Measurements from ENCODE around the gene OSBPL5.
"Not testable (repeated sequence)": the region's sequence is repeated elsewhere in the genome, so short reads cannot be mapped to it uniquely, and the experiment has no call there.

Gene OSBPL5

DNA sequence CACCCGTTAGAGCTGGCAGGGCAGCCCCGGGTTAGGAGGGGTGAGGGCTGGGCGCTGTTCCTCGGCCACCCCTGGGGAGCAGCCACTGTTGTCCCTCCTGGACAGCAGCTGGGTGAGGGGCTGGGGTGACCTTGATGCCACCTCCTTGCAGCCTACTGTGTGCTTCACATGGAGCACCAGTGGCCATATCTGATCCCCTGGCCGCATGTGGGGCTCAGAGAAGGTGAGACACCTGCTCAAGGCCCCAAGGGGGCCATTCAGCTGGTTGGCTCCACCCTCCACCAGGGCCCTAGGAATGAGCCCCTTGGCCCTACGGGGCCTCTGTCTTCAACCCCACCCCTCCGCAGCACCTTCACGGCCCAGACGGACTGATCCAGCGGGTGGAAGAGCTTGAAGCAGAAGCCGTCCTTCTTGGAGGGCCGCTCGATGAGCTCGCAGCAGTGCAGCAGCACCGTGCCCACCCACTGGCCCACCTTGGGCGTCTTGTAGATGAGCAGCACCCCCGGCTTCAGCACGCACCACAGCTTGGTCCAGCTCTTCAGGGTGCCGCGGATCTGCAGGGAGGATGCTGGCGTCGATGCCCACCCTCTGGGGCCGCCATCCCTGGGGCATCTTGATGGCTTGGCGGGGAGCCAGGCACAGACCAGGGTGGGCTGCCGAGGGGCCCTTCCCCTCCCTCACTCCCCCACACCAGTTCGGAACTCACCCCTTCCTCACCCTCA is 44.9 kb downstream of the OSBPL5 start:
- no peak for DNase-seq

DNA sequence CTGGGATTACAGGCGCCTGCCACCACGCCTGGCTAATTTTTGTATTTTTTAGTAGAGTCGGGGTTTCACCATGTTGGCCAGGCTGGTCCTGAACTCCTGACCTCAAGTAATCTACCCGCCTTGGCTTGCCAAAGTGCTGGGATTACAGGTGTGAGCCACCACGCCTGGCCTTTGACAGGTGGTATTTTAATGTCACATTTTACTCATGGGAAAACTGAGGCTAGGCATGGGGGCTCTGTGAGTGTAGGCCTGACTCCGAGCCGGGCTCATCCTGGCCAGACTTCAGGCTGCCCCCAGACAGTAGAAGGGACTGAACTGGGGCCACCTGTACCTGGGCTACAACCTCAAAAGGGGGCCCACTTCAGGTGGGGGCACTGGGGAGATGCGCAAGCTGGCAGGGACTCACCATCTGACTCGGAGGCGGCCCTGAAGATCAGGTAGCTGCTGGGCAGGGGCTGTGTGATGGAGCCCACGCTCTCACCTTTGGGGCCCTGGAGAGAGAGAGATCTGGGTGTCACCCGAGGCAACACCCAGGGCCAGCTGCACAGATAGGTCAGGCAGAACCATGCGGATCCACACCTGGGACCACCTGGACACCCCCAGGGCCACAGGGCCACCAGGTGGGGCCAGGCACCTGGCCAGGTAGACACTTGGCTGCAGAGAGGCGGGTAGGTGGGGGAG is 45.8 kb downstream of the OSBPL5 start:
- no peak for DNase-seq

DNA sequence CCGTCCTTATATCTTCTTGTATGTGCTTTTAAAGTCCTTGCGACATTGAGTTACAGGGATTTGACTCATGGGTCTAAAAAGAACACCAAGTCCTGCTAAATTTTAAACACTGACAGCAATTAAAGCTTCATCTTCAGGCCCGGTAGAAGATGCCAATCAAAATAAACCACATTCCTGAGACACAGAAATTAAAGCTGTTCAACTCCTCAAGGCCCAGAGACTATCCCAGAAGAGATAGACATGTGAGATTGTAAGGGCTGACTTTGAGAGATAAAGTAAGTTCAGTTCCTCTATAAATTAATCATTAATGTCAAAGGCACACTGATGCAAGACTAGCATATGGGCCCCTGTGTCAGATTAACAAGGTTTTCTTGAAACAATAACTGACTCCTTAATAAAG is 49.8 kb downstream of the OSBPL5 start:
- DNase-seq = no peak

DNA sequence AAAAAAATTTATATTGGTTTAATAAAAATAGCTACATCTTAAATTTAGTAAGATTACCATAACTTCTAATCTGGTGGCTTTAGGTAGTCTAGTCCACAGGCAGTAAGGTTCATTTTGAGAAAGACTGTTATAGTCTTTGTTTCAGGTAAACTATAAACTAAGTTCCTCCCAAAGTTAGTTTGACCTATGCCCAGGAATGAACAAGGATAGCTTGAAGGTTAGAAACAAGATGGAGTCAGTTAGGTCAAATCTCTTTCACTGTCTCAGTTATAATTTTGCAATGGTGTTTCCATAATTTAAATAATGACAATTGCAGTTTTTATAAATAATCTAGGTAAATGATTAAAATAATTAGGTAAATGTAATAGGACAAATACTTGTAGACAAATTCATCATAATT is 51.4 kb downstream of the OSBPL5 start:
- not testable (repeated sequence) for DNase-seq

DNA sequence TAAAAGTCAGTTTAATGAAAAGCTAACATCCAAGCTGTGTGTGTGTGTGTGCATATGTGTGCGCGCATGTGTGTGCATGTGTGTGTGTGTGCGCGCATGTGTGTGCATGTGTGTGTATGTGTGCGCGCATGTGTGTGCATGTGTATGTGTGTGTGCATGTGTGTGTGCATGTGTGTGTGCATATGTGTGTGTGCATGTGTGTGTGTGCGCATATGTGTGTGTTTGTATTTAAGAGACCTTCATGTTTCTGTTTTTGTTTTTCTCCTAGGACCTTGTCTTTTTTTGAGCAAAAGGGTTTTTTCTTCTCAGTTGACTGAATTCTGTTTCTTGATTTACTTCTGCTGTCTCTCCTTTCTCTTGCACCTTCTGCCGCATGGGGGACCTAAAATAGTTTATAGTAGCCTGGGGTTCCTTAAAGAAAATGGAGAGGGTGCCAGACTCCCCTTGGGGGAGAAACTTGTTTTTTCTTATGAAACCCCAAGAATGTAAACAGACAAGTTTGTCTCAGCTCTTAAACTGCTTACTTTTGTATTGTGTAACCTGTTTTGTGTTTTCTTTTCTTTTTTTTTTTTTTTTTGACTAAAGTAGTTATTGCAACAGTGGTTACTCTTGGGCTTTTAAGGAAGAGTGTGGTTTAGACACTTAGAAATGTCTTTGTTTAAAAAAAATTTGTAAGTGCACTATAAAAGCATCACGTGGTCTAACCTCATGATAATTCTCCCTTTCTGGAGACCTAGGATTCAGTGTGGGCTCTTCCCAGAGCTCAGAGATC is 53.0 kb downstream of the OSBPL5 start:
- no peak for DNase-seq

DNA sequence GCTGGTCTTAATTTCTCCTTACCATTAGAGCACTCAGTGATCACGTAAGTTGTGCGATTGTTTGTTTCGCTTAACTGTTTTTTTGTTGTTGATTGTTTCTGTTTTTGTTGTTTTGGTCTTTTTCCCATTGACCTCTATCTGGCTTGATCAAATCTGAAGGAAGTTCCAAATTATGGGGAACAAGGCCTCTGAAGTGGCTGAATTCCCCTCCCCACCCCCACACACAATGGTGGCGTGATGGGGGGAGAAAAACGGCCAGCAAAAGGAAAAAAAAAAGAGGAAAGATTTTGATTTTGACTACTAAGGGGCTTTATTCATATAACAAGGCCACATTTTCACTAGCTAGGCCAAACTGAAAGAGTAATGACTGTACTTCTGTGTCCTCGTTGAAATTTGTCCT is 53.6 kb downstream of the OSBPL5 start:
- no peak for DNase-seq

DNA sequence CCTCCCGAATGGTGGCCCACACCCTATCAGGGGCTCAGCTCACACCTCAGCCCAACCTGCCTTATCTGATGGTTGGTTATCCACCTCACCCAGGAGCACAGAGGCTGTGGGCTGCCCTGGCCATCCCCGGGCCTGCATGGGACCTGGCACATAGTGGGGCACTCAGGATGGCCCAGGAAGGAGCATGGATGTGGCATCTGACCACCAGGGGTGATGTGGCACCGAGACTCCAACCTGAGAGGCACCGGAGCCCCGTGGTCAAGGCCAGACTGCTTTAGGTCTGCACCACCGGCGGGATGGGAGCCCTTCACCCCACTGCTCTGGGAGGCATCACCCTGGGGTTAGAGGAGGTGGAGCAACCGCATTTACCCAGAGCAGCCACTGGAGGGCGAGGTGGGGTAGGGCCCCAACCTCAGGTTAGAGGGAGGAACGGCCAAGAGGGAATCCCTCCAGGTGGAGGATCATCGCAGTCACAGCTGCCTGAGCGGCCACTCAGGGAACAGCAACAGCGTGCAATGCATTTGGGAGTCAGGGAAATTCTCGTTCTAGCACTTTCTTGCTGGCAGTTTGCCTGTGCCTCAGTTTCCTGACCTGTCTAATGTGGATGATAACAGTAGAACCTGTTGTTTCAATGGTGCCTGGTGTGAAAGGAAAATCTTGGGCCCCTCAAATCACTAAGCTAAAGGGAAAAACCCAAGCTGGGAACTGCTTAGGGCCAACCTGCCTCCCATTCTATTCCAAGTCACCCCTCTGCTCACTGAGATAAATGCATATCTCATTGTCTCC is 55.0 kb downstream of the OSBPL5 start:
- DNase-seq = no peak

DNA sequence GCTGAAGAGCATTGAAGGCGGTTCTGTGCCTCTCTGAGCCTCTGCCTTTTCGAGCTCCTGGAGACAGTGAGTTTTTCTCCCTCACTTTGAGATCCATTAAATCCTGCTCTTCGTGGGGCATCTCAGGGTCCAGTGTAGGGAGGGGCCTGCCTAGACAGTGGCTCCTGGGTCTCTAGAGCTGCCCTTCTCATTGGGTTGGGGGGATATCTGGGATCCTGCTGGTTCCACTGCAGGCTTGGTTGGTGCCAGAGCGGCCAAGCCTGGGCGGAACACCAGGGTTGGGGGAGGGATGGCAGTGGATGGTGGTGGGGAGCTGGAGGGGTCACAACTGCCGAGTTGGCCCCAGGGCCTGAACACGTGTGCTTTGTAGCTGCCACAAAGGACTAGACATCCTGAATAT is 55.7 kb downstream of the OSBPL5 start:
- DNase-seq = no peak

DNA sequence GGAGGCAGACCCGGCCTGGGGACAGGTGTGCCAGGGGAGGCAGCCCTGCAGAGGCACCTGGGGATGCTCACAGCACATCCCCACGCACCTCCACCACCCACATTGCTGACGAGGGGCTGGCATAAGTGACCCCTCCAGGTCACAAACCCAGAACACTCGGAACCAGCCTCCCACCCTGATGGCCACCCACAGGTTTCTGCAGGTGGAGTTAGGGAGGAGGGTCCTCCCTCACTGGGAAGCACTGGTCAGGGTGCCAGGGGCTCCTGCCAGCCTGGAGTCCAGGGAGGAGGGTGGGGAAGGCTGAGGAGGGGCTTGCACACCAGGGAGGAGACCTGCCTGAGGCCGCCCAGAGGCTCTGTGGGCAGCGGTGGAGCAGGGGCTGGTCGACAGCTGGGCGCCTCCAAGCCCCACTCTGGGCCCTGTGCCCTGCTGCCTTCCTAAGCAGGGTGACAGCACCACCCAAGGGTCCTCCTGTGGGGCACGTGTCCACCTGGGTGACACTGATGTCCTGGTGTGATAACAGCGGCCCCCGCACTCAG is 56.9 kb downstream of the OSBPL5 start:
- no peak for DNase-seq

DNA sequence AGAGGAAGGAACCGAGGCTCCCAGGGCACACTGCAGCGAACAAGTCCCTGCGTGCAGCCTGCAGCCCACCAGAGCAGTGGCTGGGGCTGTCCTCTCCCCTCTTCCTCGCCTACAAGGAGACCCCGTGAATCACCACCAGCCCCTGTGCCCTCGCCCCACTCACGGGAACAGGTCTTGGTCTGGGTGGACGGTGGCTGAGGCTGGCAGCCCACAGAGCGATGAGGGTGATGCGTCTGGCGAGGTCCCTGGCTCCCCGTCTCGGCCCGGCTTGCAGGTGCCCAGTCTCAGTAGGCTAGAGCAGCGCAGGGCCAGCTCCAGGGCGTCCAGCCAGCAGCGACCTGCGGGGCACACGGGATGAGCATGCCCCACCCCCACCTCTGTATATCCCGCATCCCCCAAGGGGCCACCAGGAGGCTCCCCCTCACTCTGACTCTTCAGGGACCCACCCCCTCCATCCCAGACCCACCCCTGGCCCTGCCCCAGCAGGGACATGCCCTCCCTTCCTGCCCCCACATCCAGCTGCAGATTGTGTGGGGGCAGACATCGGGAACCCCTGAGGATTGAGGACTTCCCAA is 57.4 kb downstream of the OSBPL5 start:
- DNase-seq = no peak

DNA sequence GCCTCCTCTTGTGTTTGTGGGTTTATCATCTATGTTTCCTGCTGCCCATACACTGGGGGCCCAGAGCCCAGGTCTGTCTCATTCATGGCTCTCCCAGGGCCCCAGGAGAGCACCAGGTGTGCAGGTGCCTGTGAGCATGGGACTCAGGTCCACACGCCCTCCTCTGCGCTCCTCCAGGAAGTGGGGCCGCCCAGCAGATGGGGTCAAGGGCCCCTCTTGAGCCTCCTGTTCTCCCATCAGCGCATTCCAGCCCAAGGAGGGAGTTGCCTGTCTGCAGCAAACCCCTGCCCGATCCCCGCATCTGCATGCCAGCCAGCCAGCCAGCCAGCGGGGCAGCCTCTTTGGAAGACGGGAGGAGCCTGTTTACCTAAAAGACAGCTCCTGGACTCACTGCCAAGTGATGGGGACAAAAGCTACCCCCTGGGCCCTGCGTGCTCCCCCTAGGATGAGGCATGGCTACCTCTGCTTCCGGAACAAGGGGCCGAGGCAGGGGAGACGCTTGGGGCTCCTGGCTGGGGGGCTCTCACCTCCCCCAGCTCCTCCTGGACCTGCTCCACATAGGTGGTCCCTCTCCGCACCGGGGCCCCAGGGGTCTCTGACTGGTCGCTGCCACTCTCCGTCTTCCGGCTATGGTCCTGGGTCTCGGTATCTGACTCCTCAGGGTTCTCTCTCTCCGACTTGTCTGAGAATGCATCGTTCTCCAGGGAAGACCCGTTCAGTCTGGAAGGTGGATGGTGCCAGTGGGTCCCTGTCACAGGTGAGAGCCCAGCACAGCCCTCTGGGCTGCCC is 58.2 kb downstream of the OSBPL5 start:
- DNase-seq = no peak

DNA sequence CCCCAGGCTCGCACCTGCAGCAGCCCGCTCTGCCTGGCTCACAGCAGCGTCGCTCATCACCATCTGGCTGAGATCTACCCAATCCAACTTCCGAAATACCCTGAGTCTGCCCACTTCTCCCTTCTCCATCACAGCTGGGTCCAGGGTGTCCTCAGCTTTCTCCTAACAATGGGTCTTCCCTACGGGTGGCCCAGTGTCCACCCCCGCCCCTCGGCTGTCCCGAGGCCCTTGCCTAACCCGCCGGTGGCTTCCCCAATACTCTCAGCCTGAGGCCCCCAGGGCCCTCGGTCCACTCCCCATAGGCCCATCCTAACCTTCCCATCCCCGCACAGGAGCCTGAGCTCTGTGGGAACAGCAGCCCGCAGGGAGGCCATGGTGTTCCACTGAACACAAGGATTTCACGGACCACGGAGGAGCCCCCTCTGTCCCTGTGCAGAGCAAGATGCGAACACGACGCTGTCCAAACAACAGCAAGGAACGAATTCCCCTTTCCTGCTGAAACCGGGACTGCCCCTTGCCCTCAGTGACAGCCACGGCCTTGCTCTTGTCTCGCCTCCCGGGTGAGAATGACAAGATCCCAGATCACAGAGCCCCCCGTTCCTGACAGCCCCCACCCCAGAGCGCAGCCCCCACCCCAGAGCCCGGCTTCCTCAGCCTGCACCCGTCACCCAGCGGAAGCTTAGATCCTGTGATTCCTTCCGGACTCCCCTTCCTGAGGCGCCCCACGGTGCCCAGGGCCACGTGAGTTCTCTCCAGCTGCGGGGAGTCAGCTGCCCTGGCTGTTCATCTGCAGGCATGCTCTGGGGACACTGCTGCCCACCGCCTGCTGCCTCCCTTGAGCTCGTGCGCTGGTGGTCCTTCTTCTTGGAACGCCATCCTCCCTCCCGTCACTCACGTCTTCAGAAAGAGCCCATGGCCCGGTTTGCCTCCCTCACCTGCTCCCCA is 59.0 kb downstream of the OSBPL5 start:
- no peak for DNase-seq

DNA sequence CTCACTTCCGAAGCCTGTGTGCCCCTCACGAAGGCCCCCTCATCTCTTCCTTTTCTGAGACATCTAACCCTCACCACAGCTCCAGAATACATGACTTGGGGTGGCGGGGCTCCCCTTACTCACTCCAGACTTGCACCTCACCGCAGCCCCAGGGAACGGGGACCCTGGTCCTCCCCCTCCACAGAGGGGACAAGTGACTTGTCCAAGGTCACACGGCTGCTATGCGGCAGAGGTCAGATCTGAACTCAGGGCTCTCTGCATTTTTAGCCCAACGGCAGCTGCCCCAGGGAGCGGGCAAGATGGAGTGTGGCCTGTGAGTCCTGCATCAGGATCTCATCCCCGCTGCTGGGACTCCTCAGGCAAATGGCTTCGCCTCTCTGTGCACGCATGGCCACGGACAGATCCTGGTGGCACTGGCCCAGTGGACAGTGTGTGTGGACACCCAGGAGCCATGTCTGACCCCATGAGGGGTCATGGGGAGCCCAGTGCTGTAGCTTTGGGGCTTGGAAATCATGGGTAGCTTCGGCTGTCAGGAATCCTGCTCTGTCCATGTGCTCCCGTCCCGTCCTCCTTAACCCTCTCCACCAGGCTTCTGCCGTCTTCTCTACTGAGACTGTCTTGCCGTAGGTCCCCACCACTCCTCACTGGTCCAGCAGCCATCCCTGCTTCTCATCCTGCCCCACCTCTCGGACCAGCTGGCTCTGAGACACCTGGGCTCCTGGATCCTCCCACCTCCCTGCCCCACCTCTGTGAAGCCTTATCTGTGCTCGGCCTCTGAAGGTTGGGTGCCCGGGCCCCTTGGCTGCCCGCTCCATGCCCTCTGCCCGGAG is 59.9 kb downstream of the OSBPL5 start:
- DNase-seq = no peak

DNA sequence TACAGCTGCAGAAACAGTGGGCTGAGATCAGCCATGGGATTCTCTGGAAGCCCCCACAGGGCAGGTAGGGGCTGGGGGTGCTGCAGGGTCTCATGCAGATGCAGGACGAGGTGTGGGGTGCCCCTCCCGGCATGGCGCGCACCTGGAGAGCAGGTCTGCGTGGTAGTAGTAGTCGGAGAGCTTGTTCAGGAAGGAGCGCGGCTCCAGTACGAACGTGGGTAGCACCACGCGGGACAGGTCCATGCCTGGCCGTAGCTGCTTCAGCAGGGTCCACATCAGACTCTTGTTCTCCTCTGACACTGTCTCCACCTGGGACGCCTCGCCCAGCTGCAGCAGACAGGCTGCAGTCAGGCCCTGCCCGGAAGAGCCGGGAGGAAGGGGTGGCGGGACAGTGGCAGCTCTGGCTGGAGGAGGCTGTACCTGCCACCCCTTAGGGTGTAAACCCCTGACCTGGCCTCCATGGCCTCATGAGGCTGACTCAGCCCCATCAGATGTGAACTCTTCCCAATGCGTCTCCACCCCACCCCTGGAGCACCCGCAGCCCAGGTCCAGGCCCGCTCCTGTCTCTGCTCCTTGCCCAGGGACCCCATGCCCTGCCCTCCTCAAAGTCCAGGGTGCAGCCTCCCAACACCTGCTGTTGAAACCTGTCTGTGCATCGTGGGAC is 60.9 kb downstream of the OSBPL5 start:
- no peak for DNase-seq

DNA sequence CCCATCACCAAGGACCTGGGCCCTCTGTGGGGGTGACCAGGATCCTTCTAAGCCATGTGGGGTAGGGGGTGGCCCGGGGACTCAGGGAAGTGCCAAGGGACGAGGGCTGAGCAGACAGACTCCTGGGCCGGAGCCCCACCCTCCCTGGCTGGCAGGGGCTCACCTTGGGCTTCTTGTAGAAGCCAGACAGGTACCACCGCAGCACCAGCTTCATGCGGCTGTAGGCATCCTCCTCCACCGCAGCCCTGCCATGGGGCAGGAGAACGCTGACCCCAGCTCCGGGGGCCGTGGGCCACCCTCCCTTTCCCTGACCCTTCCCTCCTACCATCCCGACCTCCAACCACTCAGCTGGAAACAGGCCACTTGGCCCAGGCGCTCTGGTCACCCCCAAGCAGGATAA is 62.0 kb downstream of the OSBPL5 start:
- DNase-seq = no peak

DNA sequence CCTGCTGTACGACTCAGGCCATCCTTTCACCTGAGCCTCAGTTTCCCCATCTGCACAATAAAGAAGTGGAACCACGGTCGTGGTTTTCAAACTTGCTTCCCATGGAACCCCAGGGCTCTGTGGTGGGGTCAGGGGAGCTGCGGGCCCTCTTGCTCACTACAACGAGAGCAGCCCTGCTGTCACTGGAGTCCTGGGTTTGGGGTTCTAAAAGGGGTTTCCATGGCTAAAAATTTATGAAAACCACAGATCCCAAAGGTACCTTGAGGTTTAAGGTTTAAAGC is 62.5 kb downstream of the OSBPL5 start:
- DNase-seq = no peak

DNA sequence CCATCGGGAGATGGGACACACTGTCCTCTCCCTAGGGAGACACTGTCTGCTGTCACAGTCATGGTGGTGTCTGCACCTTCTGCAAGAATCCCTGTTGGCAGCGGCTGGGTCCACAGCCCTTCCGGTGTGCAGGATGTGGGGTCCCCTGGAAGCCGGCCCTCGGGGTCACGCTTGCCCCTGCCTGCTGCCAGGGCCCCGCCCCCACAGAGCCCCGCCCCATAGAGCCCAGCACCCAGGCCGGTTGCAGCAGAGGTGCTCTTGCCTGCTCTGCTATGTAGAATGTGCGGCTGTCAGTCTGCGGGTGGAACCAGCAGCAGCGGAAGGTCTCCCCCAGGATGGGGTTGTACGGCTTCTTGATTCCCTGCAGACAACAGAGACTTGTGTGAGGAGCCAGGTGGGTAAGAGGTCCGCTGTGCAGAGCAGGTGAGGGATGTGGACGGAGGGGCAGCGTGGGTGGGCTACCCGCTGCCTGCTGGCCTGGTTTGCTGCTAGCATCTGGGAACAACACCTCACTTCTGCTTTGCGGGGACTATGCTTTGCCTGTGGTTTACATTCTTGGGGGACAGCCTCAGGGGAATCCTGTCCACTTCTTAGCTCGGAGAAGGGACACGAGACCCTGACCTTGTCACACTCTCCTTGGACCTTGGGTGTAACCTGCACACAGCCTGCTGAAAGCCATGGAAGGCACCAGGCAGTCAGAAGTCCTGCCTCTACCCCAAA is 63.0 kb downstream of the OSBPL5 start:
- no peak for DNase-seq

DNA sequence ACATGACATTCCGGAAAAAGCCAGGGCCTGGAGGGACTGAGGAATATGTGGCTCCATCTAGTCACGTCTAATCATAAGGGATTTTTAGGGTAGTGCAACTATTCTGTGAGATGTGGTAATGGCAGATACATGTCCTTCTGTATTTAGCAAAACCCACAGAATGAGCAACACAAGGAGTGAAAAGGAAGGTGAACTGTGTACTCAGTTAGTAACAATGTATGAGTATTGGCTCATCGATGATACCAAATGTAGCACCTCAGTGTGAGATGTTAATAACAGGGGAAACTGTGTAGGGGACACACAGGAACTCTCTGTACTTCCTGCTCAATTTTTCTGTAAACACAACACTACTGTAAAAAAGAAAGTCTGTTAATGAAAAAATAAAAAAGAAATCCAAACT is 65.9 kb downstream of the OSBPL5 start:
- no peak for DNase-seq

All from GOT3 (cell line).